Measurements from ENCODE around the gene ZC3H8. TPM values are rescaled to one million over a fixed set of nuclear protein-coding genes. Genes with fewer than 3 reads are reported as not detected.
"Not testable (repeated sequence)": the region's sequence is repeated elsewhere in the genome, so short reads cannot be mapped to it uniquely, and the experiment has no call there.

ZC3H8 gene
- total and polyA plus RNA-seq, 2 donors (not counting 3 experiments of a cell fraction or from before 2014, with no cell fraction given): 0.95 to 7.1 TPM

DNA sequence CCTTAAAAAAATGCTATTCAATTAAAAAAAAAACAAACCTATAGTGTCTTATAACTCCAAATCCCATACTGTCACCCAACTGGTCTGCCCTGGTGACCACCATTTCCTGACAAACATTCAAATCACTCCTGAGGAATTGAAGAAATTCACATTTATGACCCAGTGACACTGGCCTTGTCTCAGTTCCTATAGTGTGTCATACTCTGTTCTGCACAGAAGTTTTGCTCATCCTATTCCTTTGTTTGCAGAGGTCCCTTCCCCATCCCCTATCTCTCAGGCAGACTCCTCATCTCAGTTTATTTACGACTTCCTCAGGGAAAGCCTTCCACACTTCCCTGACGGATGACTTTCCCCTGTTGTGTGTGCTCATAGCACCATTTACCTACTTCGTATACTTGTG lies 35.2 kb upstream of the ZC3H8 start:
- no peaks in the 10 kb centered on the region for H3K36me3 ChIP-seq (ENCODE audit: control insufficient read depth in 2 of 2, extremely low read depth in 1 of 2, insufficient read depth in 2 of 2, low read length in 2 of 2)
- H3K79me2 ChIP-seq (ENCODE audit: control insufficient read depth, insufficient read depth, low read length): no peaks in the 10 kb centered on the region
- peak overlapping the region; percentile 17 for H3K4me2 ChIP-seq (ENCODE audit: insufficient read depth, low read length)
- no peak overlapping the region for H3K9ac ChIP-seq (replicated peaks; ENCODE audit: extremely low read depth, insufficient read depth, low read length)
- BruUV-seq (replicated peaks): no TSS peak
- H2AFZ ChIP-seq (ENCODE audit: low read depth, low read length): peak overlapping the region; percentile 58
- H3K4me1 ChIP-seq (ENCODE audit: control insufficient read depth, extremely low read depth, insufficient read depth, low read length): peaks cover 12% of the 10 kb centered on the region
- no peak for FAIRE-seq
- H3K9me3 ChIP-seq (replicated peaks; ENCODE audit: control insufficient read depth, insufficient read depth, low read length): no peaks in the 10 kb centered on the region
- no peaks in the 10 kb centered on the region for H3K9me1 ChIP-seq (replicated peaks; ENCODE audit: control insufficient read depth, extremely low read depth, insufficient read depth, low read length)
- CTCF ChIA-PET: no interaction called here
- DNase-seq (ENCODE audit: low read depth, low spot score): peak; percentile 19
- intact Hi-C loops (cut with micrococcal nuclease): no loop called here
- H3K27me3 ChIP-seq (ENCODE audit: control insufficient read depth in 2 of 2, insufficient read depth in 2 of 2, low read length in 2 of 2): no peaks in the 10 kb centered on the region
- dilution Hi-C loops (cut with MboI; ENCODE audit: extremely low pct_ligation_motif_present, low sequenced_read_pairs): no loop called here
- H4K20me1 ChIP-seq (replicated peaks; ENCODE audit: control insufficient read depth, extremely low read depth, insufficient read depth, low read length): no peaks in the 10 kb centered on the region
- TF ChIP-seq FOS (IDR thresholded peaks at IDR 0.05; ENCODE audit: borderline replicate concordance, insufficient read depth, low read length): peak; percentile 27
- TF ChIP-seq POLR2A (IDR thresholded peaks at IDR 0.05; ENCODE audit: low read depth, low read length): no peak
- TF ChIP-seq GATA2 (IDR thresholded peaks at IDR 0.05; ENCODE audit: insufficient read depth, insufficient read length, low read depth, low read length): peak; percentile 58
- TF ChIP-seq JUN (IDR thresholded peaks at IDR 0.05; ENCODE audit: borderline replicate concordance, insufficient read depth, insufficient read length, low read depth): no peak
- no peak overlapping the region for H3K27ac ChIP-seq (ENCODE audit: insufficient read depth, low read depth, low read length)
- POLR2A ChIA-PET: no interaction called here
- no peak overlapping the region for H3K4me3 ChIP-seq (replicated peaks in 1 of 3; ENCODE audit: insufficient read depth in 1 of 3, low read depth in 1 of 3, low read length in 3 of 3)

DNA sequence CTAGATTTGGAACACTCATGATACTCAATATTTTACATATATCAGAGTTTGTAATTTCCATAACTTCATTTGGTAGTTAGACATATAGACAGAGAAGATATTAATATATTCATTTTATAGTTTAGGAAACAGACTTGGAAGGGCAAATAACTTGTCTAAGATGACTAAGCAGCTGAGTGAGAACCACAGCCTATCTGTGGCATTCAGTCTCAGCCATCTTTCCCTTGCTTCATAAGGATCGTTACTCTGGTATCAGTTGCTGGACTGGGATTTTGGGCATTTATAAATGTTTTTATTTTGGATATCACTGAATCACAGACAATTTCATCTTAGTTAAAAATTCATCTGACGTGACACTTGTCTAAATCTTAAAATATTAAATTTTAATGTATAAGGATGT lies 28.7 kb upstream of the ZC3H8 start:
- H3K9me1 ChIP-seq (replicated peaks; ENCODE audit: control insufficient read depth, extremely low read depth, insufficient read depth, low read length); H3K27me3 ChIP-seq (ENCODE audit: control insufficient read depth in 2 of 2, insufficient read depth in 2 of 2, low read length in 2 of 2); H3K9me3 ChIP-seq (replicated peaks; ENCODE audit: control insufficient read depth, insufficient read depth, low read length); H3K36me3 ChIP-seq (ENCODE audit: control insufficient read depth in 2 of 2, extremely low read depth in 1 of 2, insufficient read depth in 2 of 2, low read length in 2 of 2); H2AFZ ChIP-seq (ENCODE audit: low read depth, low read length); H3K4me2 ChIP-seq (ENCODE audit: insufficient read depth, low read length); DNase-seq (ENCODE audit: low read depth, low spot score); H3K4me3 ChIP-seq (replicated peaks in 1 of 3; ENCODE audit: insufficient read depth in 1 of 3, low read depth in 1 of 3, low read length in 3 of 3); H4K20me1 ChIP-seq (replicated peaks; ENCODE audit: control insufficient read depth, extremely low read depth, insufficient read depth, low read length); intact Hi-C loops (cut with micrococcal nuclease); FAIRE-seq; dilution Hi-C loops (cut with MboI; ENCODE audit: extremely low pct_ligation_motif_present, low sequenced_read_pairs); POLR2A ChIA-PET; H3K9ac ChIP-seq (replicated peaks; ENCODE audit: extremely low read depth, insufficient read depth, low read length); H3K27ac ChIP-seq (ENCODE audit: insufficient read depth, low read depth, low read length); BruUV-seq (replicated peaks); H3K79me2 ChIP-seq (ENCODE audit: control insufficient read depth, insufficient read depth, low read length); H3K4me1 ChIP-seq (ENCODE audit: control insufficient read depth, extremely low read depth, insufficient read depth, low read length): not testable (repeated sequence)
- CTCF ChIA-PET: interaction anchor here (0.7 kb wide), 1 partner anchor 67 kb away, joined by 3 read pairs; no protein-coding TSS in a partner anchor

DNA sequence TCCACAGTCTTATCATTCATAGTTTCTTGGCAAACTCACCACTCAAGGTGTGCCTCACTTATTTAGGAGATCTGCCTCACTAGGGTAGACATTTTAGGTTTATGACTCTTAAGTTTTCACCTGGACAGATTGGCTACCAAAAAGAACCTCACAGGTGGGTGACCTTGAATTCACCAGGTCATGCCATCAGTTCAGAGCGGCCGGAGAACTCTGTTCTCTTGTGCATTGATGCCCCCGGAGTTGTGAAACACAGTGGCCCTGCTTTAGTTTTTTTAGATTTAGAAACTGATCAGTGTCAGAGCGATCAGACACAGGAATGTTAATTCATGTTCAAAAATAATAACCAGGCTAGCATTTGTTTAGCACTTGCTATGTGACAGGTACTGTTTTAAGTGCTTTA lies 27.2 kb upstream of the ZC3H8 start:
- H3K9me1 ChIP-seq (replicated peaks; ENCODE audit: control insufficient read depth, extremely low read depth, insufficient read depth, low read length); FAIRE-seq; H3K9ac ChIP-seq (replicated peaks; ENCODE audit: extremely low read depth, insufficient read depth, low read length); H2AFZ ChIP-seq (ENCODE audit: low read depth, low read length); CTCF ChIA-PET; dilution Hi-C loops (cut with MboI; ENCODE audit: extremely low pct_ligation_motif_present, low sequenced_read_pairs); H3K4me1 ChIP-seq (ENCODE audit: control insufficient read depth, extremely low read depth, insufficient read depth, low read length); intact Hi-C loops (cut with micrococcal nuclease); POLR2A ChIA-PET; H3K27ac ChIP-seq (ENCODE audit: insufficient read depth, low read depth, low read length); H3K4me3 ChIP-seq (replicated peaks in 1 of 3; ENCODE audit: insufficient read depth in 1 of 3, low read depth in 1 of 3, low read length in 3 of 3); H3K27me3 ChIP-seq (ENCODE audit: control insufficient read depth in 2 of 2, insufficient read depth in 2 of 2, low read length in 2 of 2); H3K79me2 ChIP-seq (ENCODE audit: control insufficient read depth, insufficient read depth, low read length); H3K4me2 ChIP-seq (ENCODE audit: insufficient read depth, low read length); H4K20me1 ChIP-seq (replicated peaks; ENCODE audit: control insufficient read depth, extremely low read depth, insufficient read depth, low read length); DNase-seq (ENCODE audit: low read depth, low spot score); H3K36me3 ChIP-seq (ENCODE audit: control insufficient read depth in 2 of 2, extremely low read depth in 1 of 2, insufficient read depth in 2 of 2, low read length in 2 of 2); BruUV-seq (replicated peaks); H3K9me3 ChIP-seq (replicated peaks; ENCODE audit: control insufficient read depth, insufficient read depth, low read length): not testable (repeated sequence)
